Anterior cingulate cortex (tissue), 58 donors: ENCODE measurements around the gene RHOBTB1.
"Not testable (repeated sequence)": the region's sequence is repeated elsewhere in the genome, so short reads cannot be mapped to it uniquely, and the experiment has no call there.

Experiments used
- DNase-seq, 58 donors: peaks; one replicate each; lab custom pipeline; 2025; lab: John Stamatoyannopoulos, UW

Gene RHOBTB1, protein sequence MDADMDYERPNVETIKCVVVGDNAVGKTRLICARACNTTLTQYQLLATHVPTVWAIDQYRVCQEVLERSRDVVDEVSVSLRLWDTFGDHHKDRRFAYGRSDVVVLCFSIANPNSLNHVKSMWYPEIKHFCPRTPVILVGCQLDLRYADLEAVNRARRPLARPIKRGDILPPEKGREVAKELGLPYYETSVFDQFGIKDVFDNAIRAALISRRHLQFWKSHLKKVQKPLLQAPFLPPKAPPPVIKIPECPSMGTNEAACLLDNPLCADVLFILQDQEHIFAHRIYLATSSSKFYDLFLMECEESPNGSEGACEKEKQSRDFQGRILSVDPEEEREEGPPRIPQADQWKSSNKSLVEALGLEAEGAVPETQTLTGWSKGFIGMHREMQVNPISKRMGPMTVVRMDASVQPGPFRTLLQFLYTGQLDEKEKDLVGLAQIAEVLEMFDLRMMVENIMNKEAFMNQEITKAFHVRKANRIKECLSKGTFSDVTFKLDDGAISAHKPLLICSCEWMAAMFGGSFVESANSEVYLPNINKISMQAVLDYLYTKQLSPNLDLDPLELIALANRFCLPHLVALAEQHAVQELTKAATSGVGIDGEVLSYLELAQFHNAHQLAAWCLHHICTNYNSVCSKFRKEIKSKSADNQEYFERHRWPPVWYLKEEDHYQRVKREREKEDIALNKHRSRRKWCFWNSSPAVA

DNA sequence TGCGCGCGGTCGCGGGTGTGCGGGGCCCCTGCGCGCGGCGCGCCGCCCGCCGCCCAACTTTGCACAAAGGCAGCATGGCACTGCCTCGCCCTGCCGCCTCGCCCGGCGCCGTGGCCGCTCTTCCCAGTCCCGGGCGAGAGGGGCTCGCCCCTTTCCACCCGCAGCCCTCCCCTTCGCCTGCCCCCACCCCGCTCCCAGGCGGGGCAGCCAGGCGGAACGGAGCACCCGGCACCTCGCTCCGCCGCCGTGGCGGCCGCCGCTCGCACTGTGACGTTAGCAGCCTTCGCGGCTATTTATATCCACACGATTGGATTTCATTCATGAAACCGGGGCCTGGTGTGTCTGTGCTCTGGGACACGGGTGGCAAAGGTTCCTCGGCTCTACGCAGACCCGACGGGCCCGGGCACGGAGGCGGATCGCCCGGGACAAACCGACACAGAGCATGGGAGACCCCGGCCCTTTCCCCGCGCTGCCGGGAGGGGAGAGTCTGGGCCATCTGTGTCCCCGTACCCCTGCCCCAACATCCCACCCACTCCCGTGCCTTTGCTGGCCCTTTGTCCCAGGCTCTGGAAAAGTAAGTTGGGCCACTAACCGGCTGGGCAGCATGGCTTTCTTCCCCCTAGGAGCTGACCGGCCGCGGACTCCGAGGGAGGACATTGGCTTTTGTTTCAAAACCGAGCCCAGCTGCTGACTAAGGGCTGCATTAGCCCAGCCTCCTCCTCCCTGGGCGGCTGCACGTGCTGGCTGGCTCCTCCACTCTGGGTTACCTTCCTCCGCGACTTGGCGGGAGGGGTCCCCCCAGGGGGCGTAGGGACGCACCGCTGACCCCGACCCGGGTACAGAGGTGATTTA is at the start of gene RHOBTB1:
RHOBTB1 (minus strand) TSS at position 128 of the 852 bp plus-strand sequence. CDS start 32,643 bp downstream, outside the sequence.
- peak in 57 of 58 donors; percentile 16 to 87 (median 77) for DNase-seq

DNA sequence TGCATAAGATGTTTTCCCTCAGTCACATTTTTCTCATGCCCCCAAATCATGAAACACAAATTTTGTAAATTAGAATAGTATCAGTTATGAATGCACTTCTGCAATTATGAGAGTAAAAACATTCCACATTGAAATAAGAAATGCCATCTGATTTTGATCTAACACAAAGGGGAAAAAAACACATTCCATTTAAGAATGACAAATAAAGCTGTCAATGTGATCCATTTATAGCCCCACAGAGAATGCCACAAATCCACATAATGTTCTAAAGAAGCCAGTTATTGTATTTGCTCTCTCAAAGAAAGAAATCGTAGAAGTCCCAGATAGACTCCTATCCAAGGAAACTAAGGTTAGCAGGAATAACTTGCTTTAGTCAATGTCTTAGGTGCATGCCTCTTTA is 48.7 kb upstream of the RHOBTB1 start:
- no peak for DNase-seq

DNA sequence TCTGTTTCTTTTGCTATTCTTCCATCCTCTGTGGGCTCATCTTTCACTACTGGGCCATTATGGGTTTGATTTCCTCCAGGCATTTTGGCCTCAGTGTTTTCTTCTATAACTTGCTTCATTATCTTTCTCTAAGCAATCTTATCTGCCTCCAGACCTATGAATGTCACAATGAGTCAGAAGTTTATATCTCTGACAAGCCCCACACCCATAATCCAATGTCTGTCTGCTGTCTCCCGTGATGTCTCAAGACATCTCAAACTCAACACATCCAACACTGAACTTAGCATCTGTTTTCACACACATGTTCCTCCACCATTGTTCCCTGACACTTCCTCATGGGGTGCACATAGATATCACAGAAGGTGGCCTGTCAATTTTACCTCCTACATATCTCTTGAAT is 46.7 kb upstream of the RHOBTB1 start:
- no peak for DNase-seq

DNA sequence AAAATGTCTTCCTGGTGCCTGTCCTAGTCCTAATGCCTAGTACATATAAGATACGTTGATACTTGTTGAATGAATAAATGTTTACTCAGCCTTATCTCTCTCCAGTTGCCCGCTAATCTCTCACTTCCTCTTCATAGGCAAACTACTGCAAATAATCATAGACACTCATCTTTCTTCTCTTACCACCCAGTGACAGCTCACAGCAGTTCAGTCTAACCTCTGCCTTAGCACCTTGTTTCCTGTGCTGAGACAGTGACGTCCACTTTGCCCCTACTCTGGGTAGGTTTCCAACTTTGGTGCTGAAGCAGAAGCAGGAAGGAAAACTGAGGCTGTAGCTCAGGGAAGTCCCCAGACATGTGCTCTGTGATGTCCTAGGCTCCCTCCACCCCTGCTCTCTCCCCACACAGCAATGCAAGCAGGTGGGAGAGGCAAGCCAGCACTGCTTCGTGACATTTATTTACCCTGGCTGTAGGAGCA is 45.5 kb upstream of the RHOBTB1 start:
- no peak for DNase-seq

DNA sequence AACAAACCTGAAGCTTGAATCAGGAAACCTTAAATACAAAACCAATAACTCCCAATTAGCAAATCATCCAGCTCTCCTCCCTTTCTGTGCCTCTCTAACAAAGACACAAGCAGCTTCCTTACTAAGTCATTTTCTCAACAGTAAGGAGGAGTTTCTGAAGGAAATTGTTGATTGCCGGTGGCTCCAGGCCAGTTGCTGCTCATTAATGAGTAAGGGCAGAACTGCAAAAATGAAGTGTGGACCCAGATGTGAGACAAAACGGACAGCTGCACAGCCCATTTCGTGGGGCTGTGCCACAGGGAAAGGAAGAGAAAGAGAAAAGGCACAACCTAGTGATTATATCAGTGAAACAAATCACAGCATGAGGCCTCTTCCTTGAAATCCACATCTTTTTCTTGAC is 42.8 kb upstream of the RHOBTB1 start:
- DNase-seq = no peak

DNA sequence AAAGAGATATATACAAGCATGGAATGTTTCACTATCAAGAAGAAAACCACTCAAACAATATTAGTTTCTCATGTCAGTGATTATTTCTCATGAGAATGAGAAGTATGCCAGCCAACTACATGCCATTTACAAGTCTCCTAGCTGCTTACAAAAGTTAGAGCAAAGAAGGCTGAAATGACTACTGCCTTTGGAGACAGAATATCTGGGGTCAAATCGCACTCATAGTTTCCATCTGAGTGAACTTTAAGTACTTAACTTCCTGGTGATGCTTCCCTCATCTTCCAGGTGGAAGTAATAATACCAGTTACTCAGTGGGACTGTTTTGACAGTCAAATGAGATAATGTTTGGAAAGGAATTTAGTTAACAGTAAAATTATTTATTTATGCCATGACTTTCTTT is 42.0 kb upstream of the RHOBTB1 start:
- no peak for DNase-seq

DNA sequence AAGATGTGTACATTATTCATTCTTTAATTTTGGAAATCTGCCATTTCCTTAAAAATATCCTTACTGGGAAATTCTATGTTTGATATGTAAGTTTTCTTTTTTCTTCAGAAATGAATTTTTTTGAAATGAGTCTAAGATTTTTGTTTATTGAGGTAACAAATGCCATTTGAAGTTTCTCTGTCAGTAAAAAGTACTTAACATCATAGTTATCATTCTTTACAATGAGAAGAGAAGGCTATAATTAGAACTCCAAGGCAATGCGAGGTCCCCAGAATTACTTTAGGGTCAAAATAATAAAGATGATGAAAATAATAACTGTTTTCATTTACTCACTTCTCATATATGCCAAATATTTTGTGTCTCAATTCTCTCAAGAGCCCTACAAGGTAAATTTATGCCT is 37.0 kb upstream of the RHOBTB1 start:
- no peak for DNase-seq

DNA sequence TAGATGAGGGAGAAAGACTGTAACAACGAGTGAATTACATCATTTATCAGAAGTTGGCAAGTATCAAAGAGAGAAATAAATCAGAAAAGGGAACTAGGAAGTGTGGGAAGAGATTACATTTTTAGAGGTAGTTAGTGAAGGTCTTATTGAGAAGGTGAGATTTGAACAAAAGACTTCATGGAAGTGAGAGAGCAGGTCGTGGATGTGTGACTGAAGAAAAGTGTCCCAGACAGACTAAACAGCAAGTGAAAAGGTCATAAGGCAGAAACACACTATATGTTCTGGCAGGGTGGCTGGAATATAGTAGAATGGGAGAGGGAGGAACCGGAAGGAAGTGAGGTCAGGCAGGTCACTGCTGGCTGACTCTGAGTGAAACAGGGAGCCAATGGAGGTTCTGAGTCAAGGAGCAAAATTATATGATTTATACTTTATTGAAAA is 35.7 kb upstream of the RHOBTB1 start:
- DNase-seq = no peak

DNA sequence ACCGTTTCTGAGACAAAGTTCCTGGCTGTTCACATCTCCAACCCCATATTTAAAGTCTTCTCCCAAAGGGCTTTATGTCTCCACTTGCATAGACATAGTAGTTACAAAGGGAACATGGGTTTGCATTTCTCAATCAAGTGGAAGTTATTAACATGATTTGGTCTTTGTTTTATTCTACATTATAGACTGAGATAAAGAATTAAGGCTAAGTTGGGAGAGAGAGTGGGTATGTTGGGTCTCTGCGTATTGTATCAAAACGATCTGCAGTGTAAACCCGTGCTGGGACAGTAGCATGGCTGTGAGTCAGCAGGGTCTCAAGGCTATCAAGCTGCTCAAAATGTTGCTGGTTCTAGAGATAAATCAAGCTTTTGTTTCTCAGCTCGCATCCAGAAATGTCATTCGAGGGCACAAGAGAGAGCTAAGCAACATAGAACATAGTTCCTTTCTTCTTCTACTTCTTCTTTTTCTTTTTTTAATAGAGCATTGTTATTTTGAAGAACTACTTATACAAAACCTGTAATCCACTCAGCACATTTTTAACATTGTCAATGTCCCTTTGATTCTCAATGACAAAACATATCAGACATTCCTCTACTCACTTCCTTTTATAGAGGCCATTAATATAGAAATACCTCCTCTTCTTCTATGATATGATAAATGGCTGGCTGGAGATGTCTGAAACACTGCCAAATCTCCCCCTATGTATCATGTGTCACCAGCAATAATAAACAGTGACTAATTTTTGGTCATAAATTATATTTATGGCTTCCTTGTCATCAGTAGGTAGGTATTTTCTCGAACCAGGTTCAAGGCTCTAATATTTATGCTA is 34.5 kb upstream of the RHOBTB1 start:
- peak in 7 of 58 donors; percentile 5 to 59 (median 13) for DNase-seq

DNA sequence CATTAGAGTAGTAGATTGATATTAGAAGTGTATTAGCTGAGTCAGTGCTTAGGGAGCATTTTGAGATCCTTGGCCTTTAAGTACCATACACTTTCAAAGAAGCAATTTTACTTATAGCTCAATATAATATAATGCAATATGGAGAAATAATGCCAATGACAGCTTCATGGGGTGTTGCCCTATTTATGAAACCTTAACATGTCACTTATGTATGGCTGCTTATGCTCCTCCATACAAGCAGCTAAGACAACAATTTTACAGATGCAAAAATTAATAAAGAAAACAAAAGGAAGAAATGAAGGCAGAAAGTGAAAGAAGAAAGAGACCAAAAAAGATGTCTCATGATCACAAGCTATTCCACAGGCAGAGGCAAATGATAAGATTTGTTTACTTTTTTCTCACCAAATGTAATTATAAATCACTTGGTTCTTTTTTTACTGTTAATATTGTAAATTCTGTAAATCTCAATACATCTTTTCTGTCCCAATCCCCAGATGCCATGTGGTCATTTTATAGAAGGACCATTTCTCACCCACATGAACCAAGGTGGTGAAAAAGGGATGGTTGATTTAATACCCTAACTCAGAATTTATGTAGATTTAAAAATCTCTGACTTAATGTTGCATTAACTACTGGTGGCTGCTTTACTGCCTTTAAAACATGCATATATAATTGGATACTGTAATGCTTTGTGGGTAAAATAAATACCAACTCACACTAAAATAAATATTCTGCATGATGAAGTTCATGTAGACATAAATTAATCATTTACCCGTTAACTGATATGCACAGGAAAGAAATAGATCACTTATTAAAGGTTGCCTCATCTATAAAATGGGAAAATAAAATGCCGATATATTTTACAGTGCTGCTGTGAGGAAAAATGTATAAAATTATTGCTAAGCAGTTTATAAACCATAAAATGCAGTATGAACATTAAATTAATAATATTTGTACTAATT is 33.5 kb upstream of the RHOBTB1 start:
- DNase-seq = no peak

DNA sequence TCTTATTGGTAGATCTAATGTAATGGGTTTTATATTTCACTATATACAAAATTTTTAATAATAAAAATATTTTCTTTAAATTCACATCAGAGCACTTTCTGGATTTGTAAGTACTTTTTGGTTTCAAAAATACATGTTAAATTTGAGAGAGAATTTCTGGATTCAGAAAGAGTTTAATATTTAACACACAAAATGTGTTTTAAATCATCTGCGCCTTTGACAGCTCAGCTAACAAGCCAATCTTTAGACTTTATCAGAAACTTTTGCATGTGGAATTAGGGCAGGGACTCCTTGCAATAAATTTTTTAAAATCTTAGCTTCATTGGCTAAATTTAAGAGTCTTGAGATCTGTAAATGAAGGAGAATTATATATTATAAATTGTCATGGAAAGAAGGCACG is 32.7 kb upstream of the RHOBTB1 start:
- no peak for DNase-seq

DNA sequence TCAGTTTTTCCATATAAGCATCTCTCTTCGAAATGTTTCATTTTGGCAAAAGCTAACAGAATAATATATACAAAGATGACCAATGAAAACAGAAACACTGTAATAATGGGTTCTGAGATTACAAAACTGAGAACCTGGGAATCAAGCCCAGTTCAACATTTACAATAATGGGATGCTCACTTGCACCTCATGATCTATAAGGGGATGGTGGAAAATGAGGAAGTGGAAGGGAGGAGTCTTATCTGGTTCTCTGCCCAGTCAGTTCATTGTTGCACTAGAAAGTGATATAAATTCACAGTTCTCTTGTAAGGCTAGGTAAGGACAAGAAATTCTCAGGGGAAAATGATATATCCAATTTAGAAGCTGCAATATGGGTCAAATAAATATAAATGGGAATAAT is 31.7 kb upstream of the RHOBTB1 start:
- DNase-seq = no peak

DNA sequence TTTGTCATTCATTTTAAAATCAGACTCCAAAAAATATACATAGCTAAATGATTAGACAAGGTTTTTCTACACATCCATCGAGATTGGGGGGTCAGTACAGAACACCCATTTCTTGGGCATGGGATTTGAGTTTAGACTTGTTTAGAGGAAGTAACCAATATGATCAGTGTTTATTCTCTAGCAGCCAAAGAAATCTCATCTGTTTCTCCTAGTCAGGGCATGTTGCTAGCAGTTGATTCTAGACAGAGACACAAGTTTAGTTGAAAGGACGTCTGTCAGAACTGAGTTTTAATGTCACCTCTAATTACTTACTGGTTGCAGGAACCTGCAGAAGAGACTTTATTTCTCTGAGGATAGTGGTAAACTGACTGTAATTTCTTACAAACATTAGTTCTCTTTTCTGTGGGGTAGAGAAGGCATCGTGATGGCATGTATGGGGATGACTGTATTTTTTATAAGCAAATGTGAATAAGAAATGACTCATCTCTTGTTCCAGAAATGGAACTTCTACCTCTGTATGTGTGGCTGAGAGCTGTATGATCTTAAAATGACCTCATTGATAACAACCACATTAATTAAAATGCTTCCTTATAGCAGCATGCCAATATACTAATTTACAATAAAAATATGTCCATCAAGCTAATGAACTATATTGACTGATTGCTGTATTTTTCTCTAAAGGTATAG is 30.6 kb upstream of the RHOBTB1 start:
- DNase-seq = no peak

DNA sequence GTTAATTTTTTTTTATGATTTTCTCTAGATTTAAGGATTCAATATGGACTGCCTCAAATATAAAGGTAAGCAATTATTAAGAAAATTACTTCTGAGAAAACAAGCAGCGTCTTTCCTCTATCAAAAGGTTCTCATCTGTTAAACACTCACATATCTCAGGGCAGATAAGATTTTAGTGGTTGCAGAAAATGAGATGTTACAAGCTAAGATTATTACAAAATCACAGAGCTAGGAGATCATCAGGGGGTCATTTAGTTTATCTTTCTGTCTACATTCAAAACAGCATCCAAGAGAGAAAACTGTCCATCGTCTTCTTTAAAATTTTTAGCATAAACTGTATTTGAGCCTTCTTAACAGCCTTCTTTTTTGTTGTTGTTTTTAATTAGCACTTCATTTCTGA is 29.1 kb upstream of the RHOBTB1 start:
- DNase-seq = no peak

DNA sequence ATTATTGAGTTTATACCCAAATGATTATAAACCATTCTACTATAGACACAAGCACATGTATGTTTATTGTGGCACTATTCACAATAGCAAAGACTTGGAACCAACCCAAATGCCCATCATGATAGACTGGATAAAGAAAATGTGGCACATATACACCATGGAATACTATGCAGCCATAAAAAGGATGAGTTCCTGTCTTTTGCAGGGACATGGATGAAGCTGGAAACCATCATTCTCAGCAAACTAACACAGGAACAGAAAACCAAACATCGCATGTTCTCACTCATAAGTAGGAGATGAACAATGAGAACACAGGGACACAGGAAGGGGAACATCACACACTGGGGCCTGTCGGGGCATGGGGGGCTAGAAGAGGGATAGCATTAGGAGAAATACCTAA is 28.2 kb upstream of the RHOBTB1 start:
- not testable (repeated sequence) for DNase-seq

DNA sequence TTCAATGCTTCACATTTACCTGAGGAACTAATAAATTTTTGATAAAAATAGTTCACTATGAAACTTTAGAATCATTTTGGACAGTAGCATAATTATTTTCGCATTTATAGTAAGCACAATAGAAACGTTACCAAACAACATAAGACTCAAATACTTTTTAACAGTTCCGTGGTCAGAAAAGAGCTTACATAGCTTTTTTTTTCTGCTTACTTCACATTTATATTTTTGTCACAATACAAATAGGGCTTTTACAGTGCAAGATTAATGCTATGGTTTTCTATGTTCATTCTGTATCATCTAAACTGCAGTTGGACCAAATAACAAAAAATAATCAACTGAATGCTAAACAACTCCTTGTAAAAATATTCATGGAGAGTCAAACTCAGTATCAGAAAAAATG is 26.5 kb upstream of the RHOBTB1 start:
- DNase-seq = no peak

DNA sequence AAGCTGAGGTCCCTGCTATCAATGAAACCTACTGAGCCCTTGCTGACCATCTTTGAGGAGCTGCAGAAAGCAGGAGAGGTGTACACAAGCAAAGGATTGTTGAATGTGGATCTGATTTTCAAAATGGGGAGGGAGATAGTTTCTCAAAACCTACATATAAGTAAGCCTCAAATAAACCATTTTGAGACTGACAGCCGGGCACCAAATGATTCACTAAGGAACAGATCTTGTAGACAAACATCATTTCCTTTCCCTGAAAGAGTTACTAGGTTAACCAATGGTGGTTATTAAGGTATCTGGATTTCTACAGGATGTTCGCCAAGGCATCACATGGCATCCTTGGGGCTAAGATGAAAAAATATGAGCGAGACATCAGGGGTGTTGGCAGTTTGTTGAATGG is 24.5 kb upstream of the RHOBTB1 start:
- DNase-seq = no peak

DNA sequence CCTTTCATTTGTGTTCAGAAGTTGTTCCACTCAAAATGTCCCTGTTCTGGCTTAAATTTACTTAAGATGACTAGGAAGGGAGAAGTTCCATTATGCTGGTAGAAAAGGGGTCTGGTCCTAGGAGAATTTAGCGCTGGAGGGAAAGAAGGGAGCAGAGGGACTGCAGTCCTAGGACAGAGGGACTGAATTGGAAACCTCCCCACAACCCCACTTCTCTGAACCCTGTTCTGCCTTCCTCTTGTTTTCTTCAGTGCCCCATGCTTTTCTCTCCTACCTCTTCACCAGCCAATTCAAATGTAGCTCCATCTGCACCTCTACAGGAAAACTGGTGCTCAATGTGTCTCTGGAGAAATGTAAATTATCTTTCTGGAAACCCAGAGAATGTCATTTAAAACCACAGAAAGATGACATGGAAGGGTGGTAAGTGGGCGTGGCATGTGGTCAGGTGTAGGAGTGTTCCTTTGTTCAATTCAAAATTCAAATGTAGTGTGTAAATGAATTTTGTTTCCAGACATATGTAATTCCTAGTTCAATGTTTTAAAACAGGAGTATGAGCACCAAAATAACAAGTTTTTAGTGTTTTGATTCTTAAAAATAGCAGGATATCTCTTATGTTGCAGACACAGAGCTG is 24.0 kb upstream of the RHOBTB1 start:
- no peak for DNase-seq
